ENCODE data around the gene CD2AP. TPM values are rescaled to one million over a fixed set of nuclear protein-coding genes. Genes with fewer than 3 reads are reported as not detected.
"Not testable (repeated sequence)": the region's sequence is repeated elsewhere in the genome, so short reads cannot be mapped to it uniquely, and the experiment has no call there.

CD2AP gene
- total and polyA plus RNA-seq, 2 donors, result 28.0 to 32.8 TPM

GRCh38 chr6:47478233-47479139, 897 bp downstream of the CD2AP start:
- Histone ChIP-seq H3K27me3 (ENCODE audit: control insufficient read depth in 2 of 2, insufficient read depth in 1 of 2, low read length in 1 of 2) (no peaks in the 10 kb centered on the region), H3K4me3 (ENCODE audit: low read length in 2 of 2) (peak overlapping the region; percentile 68 to 96), H3K4me1 (ENCODE audit: control insufficient read depth in 2 of 2, insufficient read depth in 2 of 2, low read length in 2 of 2) (peaks cover 16 to 19% of the 10 kb centered on the region in 2 donors), H3K27ac (ENCODE audit: low read depth in 1 of 2, low read length in 1 of 2) (peak overlapping the region; percentile 98 to 99), H3K9me3 (ENCODE audit: control insufficient read depth in 2 of 2, insufficient read depth in 1 of 2, low read length in 1 of 2) (no peaks in the 10 kb centered on the region), H3K36me3 (ENCODE audit: control insufficient read depth in 2 of 2, insufficient read depth in 2 of 2, low read length in 1 of 2) (no peaks in the 10 kb centered on the region)
- WGBS, result under 1% methylated on average over 31 of the region's 31 CpGs
- peak in 8 of 9 donors; percentile 33 to 73 (median 50) for DNase-seq (ENCODE audit: low read depth in 6 of 9, low spot score in 9 of 9)

GRCh38 chr6:47479140-47479508, 1.5 kb downstream of the CD2AP start:
- H3K27me3 ChIP-seq (ENCODE audit: control insufficient read depth in 2 of 2, insufficient read depth in 1 of 2, low read length in 1 of 2), result no peaks in the 10 kb centered on the region
- H3K4me1 ChIP-seq (ENCODE audit: control insufficient read depth in 2 of 2, insufficient read depth in 2 of 2, low read length in 2 of 2), result peaks cover 17 to 19% of the 10 kb centered on the region in 2 donors
- H3K36me3 ChIP-seq (ENCODE audit: control insufficient read depth in 2 of 2, insufficient read depth in 2 of 2, low read length in 1 of 2), result no peaks in the 10 kb centered on the region
- DNase-seq (ENCODE audit: low read depth in 6 of 9, low spot score in 9 of 9), result no peak
- WGBS, result 3% methylated on average over 5 of the region's 5 CpGs
- peak overlapping the region; percentile 68 to 96 for H3K4me3 ChIP-seq (ENCODE audit: low read length in 2 of 2)
- H3K9me3 ChIP-seq (ENCODE audit: control insufficient read depth in 2 of 2, insufficient read depth in 1 of 2, low read length in 1 of 2), result no peaks in the 10 kb centered on the region
- H3K27ac ChIP-seq (ENCODE audit: low read depth in 1 of 2, low read length in 1 of 2), result peak overlapping the region; percentile 25 to 98

GRCh38 chr6:47479874-47480273, 2.3 kb downstream of the CD2AP start:
- H3K27me3 ChIP-seq (ENCODE audit: control insufficient read depth in 2 of 2, insufficient read depth in 1 of 2, low read length in 1 of 2), result no peaks in the 10 kb centered on the region
- H3K27ac ChIP-seq (ENCODE audit: low read depth in 1 of 2, low read length in 1 of 2), result no peak overlapping the region
- H3K4me3 ChIP-seq (ENCODE audit: low read length in 2 of 2), result peak overlapping the region; percentile 68 to 96
- no peak for DNase-seq (ENCODE audit: low read depth in 6 of 9, low spot score in 9 of 9)
- no peaks in the 10 kb centered on the region for H3K36me3 ChIP-seq (ENCODE audit: control insufficient read depth in 2 of 2, insufficient read depth in 2 of 2, low read length in 1 of 2)
- H3K9me3 ChIP-seq (ENCODE audit: control insufficient read depth in 2 of 2, insufficient read depth in 1 of 2, low read length in 1 of 2), result no peaks in the 10 kb centered on the region
- WGBS, result 68% methylated on average over 3 of the region's 3 CpGs
- H3K4me1 ChIP-seq (ENCODE audit: control insufficient read depth in 2 of 2, insufficient read depth in 2 of 2, low read length in 2 of 2), result peaks cover 17 to 19% of the 10 kb centered on the region in 2 donors

- not testable (repeated sequence) for H3K36me3 ChIP-seq (ENCODE audit: control insufficient read depth in 2 of 2, insufficient read depth in 2 of 2, low read length in 1 of 2); H3K27me3 ChIP-seq (ENCODE audit: control insufficient read depth in 2 of 2, insufficient read depth in 1 of 2, low read length in 1 of 2); H3K27ac ChIP-seq (ENCODE audit: low read depth in 1 of 2, low read length in 1 of 2); H3K9me3 ChIP-seq (ENCODE audit: control insufficient read depth in 2 of 2, insufficient read depth in 1 of 2, low read length in 1 of 2); DNase-seq (ENCODE audit: low read depth in 6 of 9, low spot score in 9 of 9)
- H3K4me1 ChIP-seq (ENCODE audit: control insufficient read depth in 2 of 2, insufficient read depth in 2 of 2, low read length in 2 of 2), result peaks cover 16 to 17% of the 10 kb centered on the region in 2 donors
- peak overlapping the region in 1 of 2 donors; percentile 33 for H3K4me3 ChIP-seq (ENCODE audit: low read length in 2 of 2)
- WGBS, result 95% methylated on average over 8 of the region's 8 CpGs
These were observed 3.6 kb downstream of the CD2AP start for GRCh38 chr6:47481213-47481612.

- DNase-seq (ENCODE audit: low read depth in 6 of 9, low spot score in 9 of 9), result peak in 1 of 9 donors; percentile 6
- H3K27ac ChIP-seq (ENCODE audit: low read depth in 1 of 2, low read length in 1 of 2), result no peak overlapping the region
- H3K4me3 ChIP-seq (ENCODE audit: low read length in 2 of 2), result no peak overlapping the region
- H3K36me3 ChIP-seq (ENCODE audit: control insufficient read depth in 2 of 2, insufficient read depth in 2 of 2, low read length in 1 of 2), result no peaks in the 10 kb centered on the region
- peaks cover 12 to 13% of the 10 kb centered on the region in 2 donors for H3K4me1 ChIP-seq (ENCODE audit: control insufficient read depth in 2 of 2, insufficient read depth in 2 of 2, low read length in 2 of 2)
- no peaks in the 10 kb centered on the region for H3K27me3 ChIP-seq (ENCODE audit: control insufficient read depth in 2 of 2, insufficient read depth in 1 of 2, low read length in 1 of 2)
- no peaks in the 10 kb centered on the region for H3K9me3 ChIP-seq (ENCODE audit: control insufficient read depth in 2 of 2, insufficient read depth in 1 of 2, low read length in 1 of 2)
These were observed 4.2 kb downstream of the CD2AP start for GRCh38 chr6:47481806-47482205.

GRCh38 chr6:47483516-47483852, 5.9 kb downstream of the CD2AP start:
- H3K4me3 ChIP-seq (ENCODE audit: low read length in 2 of 2), result no peak overlapping the region
- H3K36me3 ChIP-seq (ENCODE audit: control insufficient read depth in 2 of 2, insufficient read depth in 2 of 2, low read length in 1 of 2), result no peaks in the 10 kb centered on the region
- no peaks in the 10 kb centered on the region for H3K27me3 ChIP-seq (ENCODE audit: control insufficient read depth in 2 of 2, insufficient read depth in 1 of 2, low read length in 1 of 2)
- H3K9me3 ChIP-seq (ENCODE audit: control insufficient read depth in 2 of 2, insufficient read depth in 1 of 2, low read length in 1 of 2), result no peaks in the 10 kb centered on the region
- no peak overlapping the region for H3K27ac ChIP-seq (ENCODE audit: low read depth in 1 of 2, low read length in 1 of 2)
- peaks cover 12 to 13% of the 10 kb centered on the region in 2 donors for H3K4me1 ChIP-seq (ENCODE audit: control insufficient read depth in 2 of 2, insufficient read depth in 2 of 2, low read length in 2 of 2)
- no peak for DNase-seq (ENCODE audit: low read depth in 6 of 9, low spot score in 9 of 9)

GRCh38 chr6:47483853-47484546, 6.4 kb downstream of the CD2AP start:
- DNase-seq (ENCODE audit: low read depth in 6 of 9, low spot score in 9 of 9), result no peak
- no peak overlapping the region for H3K4me3 ChIP-seq (ENCODE audit: low read length in 2 of 2)
- no peak overlapping the region for H3K27ac ChIP-seq (ENCODE audit: low read depth in 1 of 2, low read length in 1 of 2)
- H3K9me3 ChIP-seq (ENCODE audit: control insufficient read depth in 2 of 2, insufficient read depth in 1 of 2, low read length in 1 of 2), result no peaks in the 10 kb centered on the region
- H3K4me1 ChIP-seq (ENCODE audit: control insufficient read depth in 2 of 2, insufficient read depth in 2 of 2, low read length in 2 of 2), result peaks cover 12 to 13% of the 10 kb centered on the region in 2 donors
- WGBS, result 48% methylated on average over 1 of the region's 1 CpG
- no peaks in the 10 kb centered on the region for H3K36me3 ChIP-seq (ENCODE audit: control insufficient read depth in 2 of 2, insufficient read depth in 2 of 2, low read length in 1 of 2)
- H3K27me3 ChIP-seq (ENCODE audit: control insufficient read depth in 2 of 2, insufficient read depth in 1 of 2, low read length in 1 of 2), result no peaks in the 10 kb centered on the region

GRCh38 chr6:47484616-47485015, 7.0 kb downstream of the CD2AP start:
- WGBS, result 95% methylated on average over 3 of the region's 3 CpGs
- no peak for DNase-seq (ENCODE audit: low read depth in 6 of 9, low spot score in 9 of 9)
- H3K36me3 ChIP-seq (ENCODE audit: control insufficient read depth in 2 of 2, insufficient read depth in 2 of 2, low read length in 1 of 2), result no peaks in the 10 kb centered on the region
- H3K27me3 ChIP-seq (ENCODE audit: control insufficient read depth in 2 of 2, insufficient read depth in 1 of 2, low read length in 1 of 2), result no peaks in the 10 kb centered on the region
- no peak overlapping the region for H3K27ac ChIP-seq (ENCODE audit: low read depth in 1 of 2, low read length in 1 of 2)
- H3K9me3 ChIP-seq (ENCODE audit: control insufficient read depth in 2 of 2, insufficient read depth in 1 of 2, low read length in 1 of 2), result no peaks in the 10 kb centered on the region
- H3K4me1 ChIP-seq (ENCODE audit: control insufficient read depth in 2 of 2, insufficient read depth in 2 of 2, low read length in 2 of 2), result peaks cover 12 to 13% of the 10 kb centered on the region in 2 donors
- no peak overlapping the region for H3K4me3 ChIP-seq (ENCODE audit: low read length in 2 of 2)

- no peak overlapping the region for H3K27ac ChIP-seq (ENCODE audit: low read depth in 1 of 2, low read length in 1 of 2)
- H3K4me3 ChIP-seq (ENCODE audit: low read length in 2 of 2), result no peak overlapping the region
- no peaks in the 10 kb centered on the region for H3K9me3 ChIP-seq (ENCODE audit: control insufficient read depth in 2 of 2, insufficient read depth in 1 of 2, low read length in 1 of 2)
- 97% methylated on average over 2 of the region's 2 CpGs for WGBS
- no peaks in the 10 kb centered on the region for H3K27me3 ChIP-seq (ENCODE audit: control insufficient read depth in 2 of 2, insufficient read depth in 1 of 2, low read length in 1 of 2)
- no peaks in the 10 kb centered on the region for H3K36me3 ChIP-seq (ENCODE audit: control insufficient read depth in 2 of 2, insufficient read depth in 2 of 2, low read length in 1 of 2)
- DNase-seq (ENCODE audit: low read depth in 6 of 9, low spot score in 9 of 9), result no peak
- peaks cover 12 to 13% of the 10 kb centered on the region in 2 donors for H3K4me1 ChIP-seq (ENCODE audit: control insufficient read depth in 2 of 2, insufficient read depth in 2 of 2, low read length in 2 of 2)
These were observed 7.5 kb downstream of the CD2AP start for GRCh38 chr6:47485083-47485482.

All from thymus (tissue), 11 donors.